Left ventricle myocardium inferior (tissue), 1 donor: Measurements from ENCODE around the gene DCUN1D2. TPM values are rescaled to one million over a fixed set of nuclear protein-coding genes. Genes with fewer than 3 reads are reported as not detected.

Experiments used
- DNase-seq: peaks from one replicate; pipeline ENCODE4 v3.0.0-alpha.2; 2020
- H3K27ac ChIP-seq: fragments of 200-600 bp; replicated peaks from 2 replicates; pipeline ENCODE4 v1.8.0; 2021
- H3K27me3 ChIP-seq: fragments of 200-600 bp; 2 replicates; pipeline ENCODE4 v1.8.0; 2021; ENCODE audit warnings: low read depth
- H3K36me3 ChIP-seq: fragments of 200-600 bp; 2 replicates; pipeline ENCODE4 v1.8.0; 2021
- H3K4me1 ChIP-seq: fragments of 200-600 bp; 2 replicates; pipeline ENCODE4 v1.8.0; 2021
- H3K4me3 ChIP-seq: fragments of 200-600 bp; 2 replicates; pipeline ENCODE4 v1.8.0; 2021; ENCODE audit warnings: mild to moderate bottlenecking, moderate library complexity
- H3K9me3 ChIP-seq: fragments of 200-600 bp; replicated peaks from 2 replicates; pipeline ENCODE4 v1.8.0; 2021
- CTCF ChIP-seq: fragments of 200-600 bp; IDR thresholded peaks from 2 replicates; pipeline ENCODE4 v1.8.0; 2021; ENCODE audit warnings: antibody characterized with exemption, mild to moderate bottlenecking, borderline replicate concordance
- intact Hi-C: fragments of 100-400 bp; cut with micrococcal nuclease; formaldehyde crosslinking; loops from one replicate; pipeline ENCODE4 v1.11.0; 2022
- total RNA-seq: library from RNA; stranded (reverse); fragmentation: NEBNext Ultra II Directional; extraction: Animal tissue kit (Norgen Biotek cat#: 25700); gene quantifications from one replicate; pipeline ENCODE4 v1.2.1, GENCODE V29; 2021
- donor health status: DM: no; HTN: yes; CAD: no; lungs with severe emphysema.

The DCUN1D2 gene
- total RNA-seq, 1 donor from 2014 or later: 196 TPM

- Histone ChIP-seq H3K36me3 (peaks cover 63% of the 10 kb centered on the region), H3K27ac (no peak overlapping the region), H3K4me1 (peaks cover 41% of the 10 kb centered on the region), H3K4me3 (no peak overlapping the region), H3K27me3 (no peaks in the 10 kb centered on the region), H3K9me3 (no peaks in the 10 kb centered on the region)
- TF ChIP-seq CTCF: no peak
- intact Hi-C loops: no loop called here
- DNase-seq: no peak
Observed at GRCh38 chr13:113465300-113465699, 25.2 kb downstream of the DCUN1D2 start.

- Histone ChIP-seq H3K4me1 (peaks cover 37% of the 10 kb centered on the region), H3K4me3 (no peak overlapping the region), H3K36me3 (peaks cover 65% of the 10 kb centered on the region), H3K27ac (no peak overlapping the region), H3K27me3 (no peaks in the 10 kb centered on the region), H3K9me3 (no peaks in the 10 kb centered on the region)
- intact Hi-C loops: no loop called here
- DNase-seq: no peak
- TF ChIP-seq CTCF: no peak
Observed at GRCh38 chr13:113464476-113464875, 26.0 kb downstream of the DCUN1D2 start.

GRCh38 chr13:113461022-113461751, 29.3 kb downstream of the DCUN1D2 start:
- H3K9me3 ChIP-seq: no peaks in the 10 kb centered on the region
- peak overlapping the region; percentile 80 for H3K27ac ChIP-seq
- intact Hi-C loops: no loop called here
- no peak overlapping the region for H3K4me3 ChIP-seq
- DNase-seq: no peak
- H3K27me3 ChIP-seq: no peaks in the 10 kb centered on the region
- H3K36me3 ChIP-seq: peaks cover 66% of the 10 kb centered on the region
- peaks cover 45% of the 10 kb centered on the region for H3K4me1 ChIP-seq
- TF ChIP-seq CTCF: no peak

- H3K27ac ChIP-seq: peak overlapping the region; percentile 80
- intact Hi-C loops: no loop called here
Observed at GRCh38 chr13:113460599-113460998, 29.9 kb downstream of the DCUN1D2 start.

GRCh38 chr13:113460064-113460555, 30.4 kb downstream of the DCUN1D2 start:
- no peak for DNase-seq
- intact Hi-C loops: no loop called here
- Histone ChIP-seq H3K27ac (peak overlapping the region; percentile 80), H3K9me3 (no peaks in the 10 kb centered on the region), H3K4me3 (no peak overlapping the region), H3K27me3 (no peaks in the 10 kb centered on the region), H3K4me1 (peaks cover 54% of the 10 kb centered on the region), H3K36me3 (peaks cover 66% of the 10 kb centered on the region)
- TF ChIP-seq CTCF: no peak

More at GRCh38 chr13:113460599-113460998, 29.9 kb downstream of the DCUN1D2 start:
- H3K27me3 ChIP-seq: no peaks in the 10 kb centered on the region
- no peak for TF ChIP-seq CTCF
- H3K4me3 ChIP-seq: no peak overlapping the region
- no peaks in the 10 kb centered on the region for H3K9me3 ChIP-seq
- no peak for DNase-seq
- H3K36me3 ChIP-seq: peaks cover 66% of the 10 kb centered on the region
- H3K4me1 ChIP-seq: peaks cover 49% of the 10 kb centered on the region
